Kidney glomerular epithelial cell (primary cell): ENCODE results near the gene GRK3.

Source experiments
- DNase-seq: peaks from one replicate; lab custom pipeline; 2025; lab: John Stamatoyannopoulos, UW

GRK3 gene

GRCh38 chr22:25626624-25626990 lies 62.1 kb downstream of the GRK3 start:
- no peak for DNase-seq

DNA sequence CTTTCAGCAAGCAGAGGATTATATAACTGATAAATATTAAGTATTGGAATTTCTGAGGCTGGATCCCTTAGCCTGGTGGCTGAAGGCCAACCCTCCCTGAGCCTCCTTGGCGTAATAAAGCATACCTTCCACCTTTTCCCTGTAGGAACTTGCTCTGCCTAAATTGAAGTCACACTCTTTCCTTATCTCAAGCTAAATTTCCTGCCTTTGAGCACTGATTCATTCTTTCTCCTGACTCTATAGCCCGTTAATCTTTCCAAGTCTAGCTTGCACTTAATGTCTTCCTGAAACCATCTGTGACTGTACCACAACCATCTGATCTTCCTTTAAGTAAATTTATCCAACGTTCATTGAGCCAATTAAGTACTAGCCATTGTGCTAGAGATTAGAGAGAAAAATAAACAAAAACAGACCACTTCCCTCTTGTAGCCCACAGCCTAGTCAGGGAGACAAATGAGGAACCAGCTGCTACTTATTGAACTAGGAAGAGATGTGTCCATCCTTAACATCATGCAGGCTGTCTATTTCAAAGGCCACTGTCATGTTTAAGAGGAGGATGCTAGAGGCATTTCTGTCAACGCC lies 62.9 kb downstream of the GRK3 start:
- no peak for DNase-seq

GRCh38 chr22:25628494-25628893 lies 64.0 kb downstream of the GRK3 start:
- no peak for DNase-seq

- no peak for DNase-seq
Observed at GRCh38 chr22:25629613-25630012, 65.1 kb downstream of the GRK3 start.

GRCh38 chr22:25630447-25630846 lies 66.0 kb downstream of the GRK3 start:
- no peak for DNase-seq

DNA sequence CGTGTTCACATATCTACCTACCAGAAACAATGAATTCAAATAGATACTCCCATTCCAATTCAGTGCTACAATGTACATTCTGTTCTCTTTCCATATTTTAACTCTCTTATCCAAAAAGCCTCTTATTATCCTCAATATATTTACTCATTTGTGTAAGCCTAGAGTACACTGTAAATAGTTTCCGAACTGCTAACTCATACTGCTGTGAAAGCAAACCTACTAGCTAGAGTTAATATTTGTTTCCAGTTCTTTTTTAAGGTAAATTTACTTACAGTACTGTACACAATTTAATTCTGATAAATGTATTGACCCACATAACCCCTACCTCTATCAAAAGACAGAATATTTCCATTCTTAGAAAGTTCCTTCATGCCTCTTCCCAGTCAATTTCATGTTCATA lies 71.8 kb downstream of the GRK3 start:
- no peak for DNase-seq

GRCh38 chr22:25637032-25637431 lies 72.6 kb downstream of the GRK3 start:
- DNase-seq: no peak

- DNase-seq: no peak
Observed at GRCh38 chr22:25637672-25638071, 73.2 kb downstream of the GRK3 start.

- DNase-seq: no peak
Observed at GRCh38 chr22:25638638-25639037, 74.2 kb downstream of the GRK3 start.

- DNase-seq: no peak
Observed at GRCh38 chr22:25641650-25642049, 77.2 kb downstream of the GRK3 start.

DNA sequence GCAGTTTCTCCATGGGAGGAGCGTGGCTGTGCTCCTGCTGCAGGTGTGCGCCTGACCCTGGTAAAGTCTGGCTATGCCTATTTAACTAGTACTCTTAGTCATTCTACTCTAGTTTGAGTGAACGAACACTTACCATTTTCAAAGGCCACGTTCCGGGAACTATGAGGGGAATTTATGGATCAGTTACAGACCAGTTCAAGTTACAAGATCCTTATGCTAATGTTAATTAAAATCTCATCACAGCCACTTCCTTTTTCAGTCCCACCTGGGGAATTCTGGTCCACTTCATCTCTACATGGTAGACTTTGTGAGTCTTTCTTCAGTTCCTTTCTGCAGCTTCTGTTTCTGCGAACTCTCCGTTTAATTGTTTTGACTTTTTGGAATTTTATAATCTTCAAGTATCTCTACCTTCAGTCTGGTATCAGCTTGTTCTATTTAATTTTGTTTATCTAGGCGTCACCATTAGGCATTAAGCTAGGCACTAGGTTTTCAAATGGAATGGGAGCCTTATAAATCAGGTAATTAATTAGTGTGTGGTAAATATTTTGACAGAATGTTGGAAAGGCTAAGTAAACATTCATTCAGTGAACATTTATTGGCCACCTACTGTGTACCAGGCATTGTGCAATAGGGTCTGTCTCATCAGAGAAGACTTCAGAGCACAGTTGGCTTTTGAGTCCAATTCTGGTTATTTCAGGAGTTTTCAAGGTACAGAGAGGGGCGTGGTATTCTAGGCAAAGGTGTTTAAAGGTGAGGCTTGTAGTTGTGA lies 78.9 kb downstream of the GRK3 start:
- DNase-seq: no peak

- DNase-seq: no peak
Observed at GRCh38 chr22:25644122-25644521, 79.6 kb downstream of the GRK3 start.

- no peak for DNase-seq
Observed at GRCh38 chr22:25645266-25645665, 80.8 kb downstream of the GRK3 start.

DNA sequence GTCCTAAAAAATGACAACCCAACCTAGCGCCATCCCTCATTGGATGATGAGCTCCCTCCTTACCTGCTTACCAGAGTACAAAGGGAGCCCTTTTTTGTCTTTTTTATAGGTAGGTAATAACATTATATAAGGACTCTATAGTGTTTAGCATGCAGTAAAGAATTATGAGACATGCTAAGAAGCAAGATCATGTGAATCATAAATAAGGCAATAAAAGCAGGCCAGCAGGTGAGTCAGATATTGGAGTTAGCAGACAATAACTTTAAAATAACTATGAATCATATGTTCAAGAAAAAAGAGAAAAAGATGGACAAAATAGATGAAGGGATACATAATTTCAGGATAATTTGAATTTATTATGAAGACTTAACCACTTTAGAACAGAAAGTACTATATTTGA lies 81.5 kb downstream of the GRK3 start:
- no peak for DNase-seq

DNA sequence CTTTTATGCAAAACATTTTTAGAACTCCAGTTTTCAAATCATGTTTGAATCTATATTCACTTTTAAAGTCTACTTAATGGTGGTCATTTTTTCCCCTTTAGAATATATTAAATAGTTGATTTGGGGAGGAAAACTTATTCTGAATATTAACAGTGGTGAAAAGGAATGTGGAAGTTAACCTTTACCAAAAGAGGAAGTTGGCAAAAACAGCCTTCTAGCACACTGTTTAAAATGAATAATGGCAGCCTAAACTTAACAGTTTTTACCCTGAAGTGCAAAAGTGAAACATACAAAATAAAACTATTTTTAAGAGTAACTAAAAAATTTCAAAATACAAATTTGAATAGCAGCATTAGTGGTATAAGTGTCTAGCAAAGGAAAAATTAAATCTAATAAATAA lies 86.4 kb downstream of the GRK3 start:
- DNase-seq: no peak

GRCh38 chr22:25651332-25652085 lies 87.0 kb downstream of the GRK3 start:
- no peak for DNase-seq

DNA sequence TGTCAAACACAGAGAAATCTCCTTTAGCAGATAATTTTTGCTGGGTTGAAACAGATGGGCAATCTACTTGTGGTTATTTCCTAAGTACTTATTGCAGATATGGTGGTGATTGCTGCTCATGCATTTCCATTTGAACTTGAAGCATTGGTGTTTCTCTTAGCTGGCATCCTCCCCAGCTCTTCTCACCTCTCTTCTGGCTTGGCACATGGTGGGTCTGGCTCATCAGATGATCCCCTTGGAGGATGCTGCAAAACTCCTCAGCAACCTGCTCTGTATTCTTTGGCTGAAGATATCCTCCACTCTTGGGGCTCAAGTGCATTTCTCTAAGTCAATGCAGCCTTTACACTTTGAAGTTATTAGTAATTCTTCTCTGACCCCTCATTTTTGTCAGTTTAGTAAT lies 90.2 kb downstream of the GRK3 start:
- DNase-seq: no peak

DNA sequence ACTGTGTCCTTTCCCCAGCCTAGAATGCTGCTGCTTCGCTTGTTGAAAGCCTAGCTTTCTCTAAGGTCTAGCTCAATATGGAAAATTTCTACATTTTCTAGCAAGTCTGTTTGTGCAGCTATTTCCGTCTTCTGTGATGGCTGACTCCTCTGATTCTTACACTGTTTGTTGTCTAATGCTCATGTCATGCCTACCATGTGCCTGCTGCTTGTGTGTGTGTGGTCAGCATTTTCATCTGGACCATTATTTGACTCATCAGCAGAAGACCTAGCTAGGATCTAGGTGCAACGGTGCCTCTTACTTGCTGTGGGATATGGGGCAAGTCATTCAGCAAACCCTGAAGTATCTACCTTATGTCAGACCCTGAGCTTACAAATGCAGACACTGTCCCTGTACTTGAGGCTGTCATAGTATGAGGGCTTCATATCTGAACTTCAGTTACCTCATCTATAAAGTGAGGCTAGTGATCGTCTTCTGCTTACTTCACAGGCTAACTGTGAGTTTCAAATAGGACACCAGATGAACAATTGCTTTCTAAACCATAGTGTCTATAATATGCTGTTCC lies 91.0 kb downstream of the GRK3 start:
- DNase-seq: no peak

DNA sequence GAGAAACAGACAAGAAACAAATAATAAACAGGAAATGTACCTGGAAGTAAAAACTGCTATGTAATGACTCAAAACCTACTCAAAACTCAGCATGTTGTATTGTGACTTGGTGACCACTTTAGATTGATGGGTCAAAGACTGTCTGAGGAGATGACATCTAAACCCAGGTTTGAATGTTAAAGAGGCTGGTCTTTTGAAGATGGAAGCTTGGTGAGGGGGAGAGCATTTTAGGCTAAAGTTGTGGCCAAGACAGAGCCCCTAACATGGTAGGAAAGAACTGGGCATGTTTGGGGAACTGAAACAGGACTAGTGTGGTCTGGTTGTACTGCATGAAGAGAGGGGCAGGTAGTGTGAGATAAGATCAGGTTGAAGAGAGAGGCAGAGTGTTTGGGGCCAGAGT lies 92.2 kb downstream of the GRK3 start:
- no peak for DNase-seq

DNA sequence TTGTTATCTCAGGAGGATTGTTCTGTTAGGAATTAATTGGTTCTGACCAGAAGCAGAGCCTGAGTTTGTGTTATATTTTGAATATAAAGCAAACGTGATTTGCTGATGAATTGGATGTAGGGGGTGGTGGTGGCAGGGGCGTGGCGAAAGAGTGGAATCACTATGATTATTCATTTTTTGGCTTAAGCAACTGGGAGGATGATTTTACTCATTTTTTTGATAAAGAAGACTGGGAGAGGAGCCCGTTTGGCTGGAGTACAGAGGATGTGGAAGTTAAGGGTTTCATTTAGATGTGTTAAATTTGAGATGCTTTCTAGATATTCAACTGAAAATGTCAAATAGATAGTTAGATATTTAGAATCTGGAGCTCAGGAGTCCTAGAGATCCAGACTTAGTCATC lies 94.2 kb downstream of the GRK3 start:
- DNase-seq: no peak

GRCh38 chr22:25659413-25659812 lies 94.9 kb downstream of the GRK3 start:
- no peak for DNase-seq

- no peak for DNase-seq
Observed at GRCh38 chr22:25660336-25660735, 95.9 kb downstream of the GRK3 start.

- DNase-seq: no peak
Observed at GRCh38 chr22:25661073-25661472, 96.6 kb downstream of the GRK3 start.
